Neural cell (in vitro differentiated cells): ENCODE results near the gene CDK5R1. TPM values are rescaled to one million over a fixed set of nuclear protein-coding genes. Genes with fewer than 3 reads are reported as not detected.
"Not testable (repeated sequence)": the region's sequence is repeated elsewhere in the genome, so short reads cannot be mapped to it uniquely, and the experiment has no call there.

Experiments used
- H2AFZ ChIP-seq: fragments of 200-600, 300-800 bp; sonication (generic), shearing (Covaris generic); 2 replicates; pipeline ENCODE4 v1.6.0; 2014; ENCODE audit warnings: low read depth, mild to moderate bottlenecking, antibody characterized with exemption, low read length, moderate library complexity
- H3F3A ChIP-seq: fragments of 200-600 bp; shearing (Covaris generic); 2 replicates; pipeline ENCODE4 v1.6.1; 2016; ENCODE audit warnings: mild to moderate bottlenecking, moderate library complexity, mixed read lengths, antibody characterized with exemption, low read length; ENCODE audit not compliant: insufficient read depth, poor library complexity, severe bottlenecking
- H3K27ac ChIP-seq: fragments of 200-600, 300-800 bp; sonication (generic), shearing (Covaris generic); 2 replicates; pipeline ENCODE4 v1.5.1; 2014; ENCODE audit warnings: mild to moderate bottlenecking, low read length, moderate library complexity
- H3K27me3 ChIP-seq: fragments of 300-800, 200-600 bp; sonication (generic), shearing (Covaris generic); 2 replicates; pipeline ENCODE4 v1.6.0; 2014; ENCODE audit warnings: mild to moderate bottlenecking, low read depth, low read length, moderate library complexity; ENCODE audit not compliant: insufficient read depth
- H3K36me3 ChIP-seq: fragments of 300-800, 200-600 bp; sonication (generic), shearing (Covaris generic); 2 replicates; pipeline ENCODE4 v1.5.1; 2014; ENCODE audit warnings: mild to moderate bottlenecking, antibody characterized with exemption, low read length, moderate library complexity; ENCODE audit not compliant: insufficient read depth
- H3K4me2 ChIP-seq: fragments of 300-800, 200-600 bp; sonication (generic), shearing (Covaris generic); 2 replicates; pipeline ENCODE4 v1.6.0; 2014; ENCODE audit warnings: mild to moderate bottlenecking, low read length
- H3K4me3 ChIP-seq: fragments of 300-800, 200-600 bp; sonication (generic), shearing (Covaris generic); 2 replicates; pipeline ENCODE4 v1.5.1; 2014; ENCODE audit warnings: mild to moderate bottlenecking, low read length, moderate library complexity
- H3K79me2 ChIP-seq: fragments of 200-600 bp; shearing (Covaris generic); replicated peaks from 2 replicates; pipeline ENCODE4 v1.6.0; 2014; ENCODE audit warnings: mild to moderate bottlenecking, low read length, moderate library complexity; ENCODE audit not compliant: insufficient read depth
- H3K9ac ChIP-seq: fragments of 300-800, 200-600 bp; sonication (generic), shearing (Covaris generic); 2 replicates; pipeline ENCODE4 v1.6.1; 2016; ENCODE audit warnings: mild to moderate bottlenecking, low read length, mixed read lengths
- H3K9me2 ChIP-seq: fragments of 200-600 bp; shearing (Covaris generic); 2 replicates; pipeline ENCODE4 v1.6.1; 2016; ENCODE audit warnings: mild to moderate bottlenecking, low read length, mixed read lengths; ENCODE audit not compliant: insufficient read depth
- H3K9me3 ChIP-seq: fragments of 200-600, 300-800 bp; sonication (generic), shearing (Covaris generic); 2 replicates; pipeline ENCODE4 v1.6.1; 2016; ENCODE audit warnings: mild to moderate bottlenecking, mixed run types, low read length, moderate library complexity, mixed read lengths
- H4K20me1 ChIP-seq: fragments of 200-600 bp; shearing (Covaris generic); 2 replicates; pipeline ENCODE4 v1.6.1; 2016; ENCODE audit warnings: mild to moderate bottlenecking, mixed run types; ENCODE audit not compliant: insufficient read depth
- CTCF ChIP-seq: fragments of 450-650 bp; IDR thresholded peaks from 2 replicates; pipeline ENCODE4 v1.5.1; 2014; ENCODE audit warnings: antibody characterized with exemption, mild to moderate bottlenecking, moderate library complexity; ENCODE audit not compliant: poor library complexity, severe bottlenecking
- EP300 ChIP-seq: fragments of 450-650 bp; conservative IDR thresholded peaks from 2 replicates; pipeline ENCODE4 v1.6.1; 2014; ENCODE audit warnings: antibody characterized with exemption, mild to moderate bottlenecking, moderate library complexity; ENCODE audit not compliant: poor library complexity, severe bottlenecking
- EZH2 ChIP-seq: fragments of 200-600, 300-800 bp; shearing (Covaris generic), sonication (generic); IDR thresholded peaks from 2 replicates; pipeline ENCODE4 v1.6.1; 2014; ENCODE audit warnings: antibody characterized with exemption, low read length, borderline replicate concordance, mild to moderate bottlenecking; ENCODE audit not compliant: insufficient read depth, poor library complexity, severe bottlenecking
- MXI1 ChIP-seq: fragments of 450-650 bp; conservative IDR thresholded peaks from 2 replicates; pipeline ENCODE4 v1.6.1; 2014; ENCODE audit warnings: antibody characterized with exemption, mild to moderate bottlenecking; ENCODE audit not compliant: poor library complexity, severe bottlenecking
- POLR2AphosphoS5 ChIP-seq: IDR thresholded peaks from 2 replicates; pipeline ENCODE4 v1.6.1; 2012
- RAD21 ChIP-seq: fragments of 450-650 bp; conservative IDR thresholded peaks from 2 replicates; pipeline ENCODE4 v1.6.1; 2014; ENCODE audit warnings: antibody characterized with exemption, mild to moderate bottlenecking, moderate library complexity
- SMC3 ChIP-seq: fragments of 450-650 bp; conservative IDR thresholded peaks from 2 replicates; pipeline ENCODE4 v1.6.1; 2014; ENCODE audit warnings: antibody characterized with exemption, mild to moderate bottlenecking, moderate library complexity; ENCODE audit not compliant: poor library complexity
- TAF1 ChIP-seq: IDR thresholded peaks from 2 replicates; pipeline ENCODE4 v1.6.1; 2012; ENCODE audit warnings: low read depth
- polyA plus RNA-seq: library from polyadenylated mRNA; depleted of rRNA; stranded (reverse); fragments of >200 nt; gene quantifications from 2 replicates; pipeline ENCODE4 v1.2.3, GENCODE V29; 2014
- TF ChIP-seq, protein P1 (sequence below): IDR thresholded peaks from 2 replicates; pipeline ENCODE4 v1.6.1; 2012; ENCODE audit warnings: borderline replicate concordance

Gene CDK5R1
- polyA plus RNA-seq, 1 donor from 2014 or later: 199 TPM

GRCh38 chr17:32523017-32523680, 36.4 kb downstream of the CDK5R1 start:
- Histone ChIP-seq H3K9me3 (no peaks in the 10 kb centered on the region), H3K27ac (no peak overlapping the region), H3F3A (peaks cover 5% of the 10 kb centered on the region), H3K79me2 (peaks cover 1% of the 10 kb centered on the region), H3K4me2 (no peak overlapping the region), H3K36me3 (no peaks in the 10 kb centered on the region), H2AFZ (no peak overlapping the region), H4K20me1 (no peaks in the 10 kb centered on the region), H3K9me2 (no peaks in the 10 kb centered on the region), H3K4me3 (no peak overlapping the region), H3K9ac (no peak overlapping the region), H3K27me3 (no peaks in the 10 kb centered on the region)
- no peak for TF ChIP-seq MXI1
- no peak for TF ChIP-seq SMC3
- no peak for TF ChIP-seq EP300
- TF ChIP-seq POLR2AphosphoS5: no peak
- TF ChIP-seq TAF1: no peak
- no peak for TF ChIP-seq CTCF
- no peak for TF ChIP-seq RAD21
- TF ChIP-seq, protein P1, sequence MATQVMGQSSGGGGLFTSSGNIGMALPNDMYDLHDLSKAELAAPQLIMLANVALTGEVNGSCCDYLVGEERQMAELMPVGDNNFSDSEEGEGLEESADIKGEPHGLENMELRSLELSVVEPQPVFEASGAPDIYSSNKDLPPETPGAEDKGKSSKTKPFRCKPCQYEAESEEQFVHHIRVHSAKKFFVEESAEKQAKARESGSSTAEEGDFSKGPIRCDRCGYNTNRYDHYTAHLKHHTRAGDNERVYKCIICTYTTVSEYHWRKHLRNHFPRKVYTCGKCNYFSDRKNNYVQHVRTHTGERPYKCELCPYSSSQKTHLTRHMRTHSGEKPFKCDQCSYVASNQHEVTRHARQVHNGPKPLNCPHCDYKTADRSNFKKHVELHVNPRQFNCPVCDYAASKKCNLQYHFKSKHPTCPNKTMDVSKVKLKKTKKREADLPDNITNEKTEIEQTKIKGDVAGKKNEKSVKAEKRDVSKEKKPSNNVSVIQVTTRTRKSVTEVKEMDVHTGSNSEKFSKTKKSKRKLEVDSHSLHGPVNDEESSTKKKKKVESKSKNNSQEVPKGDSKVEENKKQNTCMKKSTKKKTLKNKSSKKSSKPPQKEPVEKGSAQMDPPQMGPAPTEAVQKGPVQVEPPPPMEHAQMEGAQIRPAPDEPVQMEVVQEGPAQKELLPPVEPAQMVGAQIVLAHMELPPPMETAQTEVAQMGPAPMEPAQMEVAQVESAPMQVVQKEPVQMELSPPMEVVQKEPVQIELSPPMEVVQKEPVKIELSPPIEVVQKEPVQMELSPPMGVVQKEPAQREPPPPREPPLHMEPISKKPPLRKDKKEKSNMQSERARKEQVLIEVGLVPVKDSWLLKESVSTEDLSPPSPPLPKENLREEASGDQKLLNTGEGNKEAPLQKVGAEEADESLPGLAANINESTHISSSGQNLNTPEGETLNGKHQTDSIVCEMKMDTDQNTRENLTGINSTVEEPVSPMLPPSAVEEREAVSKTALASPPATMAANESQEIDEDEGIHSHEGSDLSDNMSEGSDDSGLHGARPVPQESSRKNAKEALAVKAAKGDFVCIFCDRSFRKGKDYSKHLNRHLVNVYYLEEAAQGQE: no peak
- TF ChIP-seq EZH2: no peak

DNA sequence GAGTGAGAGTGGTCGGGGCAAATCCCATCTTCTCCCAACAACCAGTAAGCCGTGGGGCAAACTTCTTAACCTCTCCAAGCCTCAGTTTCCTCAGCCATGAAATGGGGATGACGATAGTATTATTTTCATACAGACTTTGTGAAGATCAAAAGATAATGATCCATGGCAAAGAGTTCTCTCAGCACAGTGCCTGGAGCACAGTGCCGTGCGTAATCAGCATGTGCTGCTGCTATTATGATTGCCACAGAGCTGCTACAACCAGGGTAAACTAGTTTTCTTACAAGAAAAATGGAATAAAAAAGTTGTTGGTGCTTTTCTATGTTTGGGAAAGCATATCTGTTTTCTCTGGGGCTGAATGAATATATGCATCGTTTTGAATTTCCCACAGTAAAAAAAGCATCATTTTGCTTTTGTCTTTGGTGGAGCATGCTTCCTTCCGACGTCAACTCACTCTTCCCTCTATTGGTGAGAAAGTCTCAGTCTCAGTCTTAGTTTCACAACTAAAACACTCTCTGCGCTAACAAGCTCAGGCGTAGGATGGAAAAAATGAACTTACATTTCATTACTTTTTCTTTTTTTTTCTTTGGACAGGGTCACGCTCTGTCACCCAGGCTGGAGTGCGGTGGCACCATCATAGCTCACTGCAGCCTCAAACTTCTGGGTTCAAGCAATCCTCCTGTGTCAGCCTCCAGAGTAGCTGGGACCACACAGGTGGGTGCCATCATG, 37.2 kb downstream of the CDK5R1 start:
- Histone ChIP-seq H2AFZ (no peak overlapping the region), H3K4me2 (no peak overlapping the region), H3K9ac (no peak overlapping the region), H3K27me3 (no peaks in the 10 kb centered on the region), H3K4me3 (no peak overlapping the region), H3F3A (peaks cover 4% of the 10 kb centered on the region), H3K79me2 (no peaks in the 10 kb centered on the region), H3K9me3 (no peaks in the 10 kb centered on the region), H4K20me1 (no peaks in the 10 kb centered on the region), H3K36me3 (no peaks in the 10 kb centered on the region), H3K9me2 (no peaks in the 10 kb centered on the region), H3K27ac (no peak overlapping the region)
- TF ChIP-seq POLR2AphosphoS5: no peak
- no peak for TF ChIP-seq MXI1
- TF ChIP-seq EZH2: no peak
- no peak for TF ChIP-seq SMC3
- no peak for TF ChIP-seq CTCF
- TF ChIP-seq TAF1: no peak
- no peak for TF ChIP-seq RAD21
- no peak for TF ChIP-seq EP300
- TF ChIP-seq, protein P1: no peak

DNA sequence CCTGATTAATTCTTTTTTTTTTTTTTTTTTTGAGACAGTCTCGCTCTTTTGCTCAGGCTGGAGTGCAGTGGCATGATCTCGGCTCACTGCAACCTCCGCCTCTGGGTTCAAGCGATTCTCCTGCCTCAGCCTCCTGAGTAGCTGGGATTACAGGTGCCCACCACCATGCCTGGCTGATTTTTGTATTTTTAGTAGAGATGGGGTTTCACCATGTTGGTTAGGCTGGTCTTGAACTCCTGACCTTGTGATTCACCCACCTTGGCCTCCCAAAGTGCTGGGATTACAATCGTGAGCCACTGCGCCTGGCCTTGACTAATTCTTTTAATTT, 37.7 kb downstream of the CDK5R1 start:
- H4K20me1 ChIP-seq, H3K36me3 ChIP-seq, H3F3A ChIP-seq, H3K4me2 ChIP-seq, H2AFZ ChIP-seq, H3K9me3 ChIP-seq, H3K9me2 ChIP-seq, H3K4me3 ChIP-seq, H3K79me2 ChIP-seq, H3K9ac ChIP-seq, H3K27ac ChIP-seq, H3K27me3 ChIP-seq: not testable (repeated sequence)
